ENCODE results near the gene IRX6.

The IRX6 gene
- total RNA-seq: 0 reads per million in 2 donors

DNA sequence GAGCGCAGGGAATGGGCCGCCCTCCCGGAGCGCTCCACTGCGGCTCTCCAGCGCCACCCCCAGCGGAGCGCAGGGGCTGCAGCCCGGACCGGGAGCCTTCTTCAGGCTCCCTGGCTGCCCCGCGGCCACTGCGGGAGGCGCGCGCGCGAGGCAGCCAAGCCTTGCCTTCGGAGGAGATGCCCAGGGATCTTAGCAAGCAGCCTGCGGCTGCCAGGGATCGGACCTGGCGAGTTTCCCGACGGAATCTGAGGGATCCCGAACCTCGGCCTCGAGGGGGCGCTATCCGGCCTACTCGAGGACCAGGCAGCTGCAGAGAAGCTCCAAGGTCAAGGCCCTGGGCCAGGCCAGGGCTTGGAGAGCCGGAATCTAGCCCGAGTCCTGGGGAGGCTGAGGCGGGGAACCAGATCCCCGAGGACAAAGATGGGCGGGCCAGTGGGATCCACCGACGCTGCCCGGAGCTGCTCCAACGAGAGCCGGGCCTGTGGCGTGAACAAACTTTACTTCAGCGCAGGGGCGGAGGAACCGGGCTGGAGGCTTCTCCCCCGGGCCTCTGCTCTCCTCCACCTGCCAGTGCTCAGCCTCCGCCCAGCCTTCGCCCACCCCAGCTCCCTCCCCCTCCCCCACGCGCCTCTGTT is at the start of gene IRX6:
IRX6 (plus strand) TSS at position 567 of the 635 bp plus-strand sequence. CDS start 889 bp downstream, outside the sequence.
- DNase-seq: no peak

DNA sequence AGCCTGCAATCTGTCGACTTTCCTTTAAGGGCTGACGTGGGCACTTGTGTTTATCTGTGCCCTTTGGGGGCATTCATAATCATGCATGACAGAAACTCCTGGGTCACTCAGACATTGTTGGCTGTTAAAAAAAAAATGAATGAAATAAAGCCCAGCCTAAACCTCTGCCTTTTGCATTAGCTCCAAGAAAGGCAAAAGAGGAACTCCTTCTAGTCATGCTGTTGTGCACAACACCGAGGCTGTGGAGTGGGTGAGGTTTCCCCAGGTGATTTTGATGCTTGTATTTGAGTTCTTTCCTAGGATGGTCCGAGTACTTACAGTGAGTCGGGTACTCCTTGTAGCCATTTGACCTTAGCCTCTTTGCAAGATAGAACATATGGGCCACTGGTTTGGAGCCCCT is 49.6 kb upstream of the IRX6 start:
- no peak for DNase-seq

DNA sequence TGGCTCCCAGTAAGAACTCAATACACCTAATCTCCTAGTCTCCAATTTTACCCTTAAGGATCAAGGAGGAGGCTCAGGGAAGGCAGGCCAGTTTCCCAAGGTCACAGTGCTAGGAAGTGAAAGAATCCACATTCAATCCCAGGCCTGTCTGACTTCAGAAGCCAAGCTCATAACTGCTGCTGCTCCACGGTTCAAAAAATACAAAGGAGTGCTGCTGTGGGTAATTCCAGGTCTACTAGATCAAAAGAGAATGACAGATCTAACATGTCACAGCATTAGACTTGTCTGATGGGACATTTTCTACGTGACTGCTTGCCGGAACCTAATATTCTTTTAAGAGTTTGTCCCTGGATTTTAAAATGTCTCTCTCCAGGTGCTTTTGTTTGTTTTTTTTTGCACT is 48.8 kb upstream of the IRX6 start:
- no peak for DNase-seq

DNA sequence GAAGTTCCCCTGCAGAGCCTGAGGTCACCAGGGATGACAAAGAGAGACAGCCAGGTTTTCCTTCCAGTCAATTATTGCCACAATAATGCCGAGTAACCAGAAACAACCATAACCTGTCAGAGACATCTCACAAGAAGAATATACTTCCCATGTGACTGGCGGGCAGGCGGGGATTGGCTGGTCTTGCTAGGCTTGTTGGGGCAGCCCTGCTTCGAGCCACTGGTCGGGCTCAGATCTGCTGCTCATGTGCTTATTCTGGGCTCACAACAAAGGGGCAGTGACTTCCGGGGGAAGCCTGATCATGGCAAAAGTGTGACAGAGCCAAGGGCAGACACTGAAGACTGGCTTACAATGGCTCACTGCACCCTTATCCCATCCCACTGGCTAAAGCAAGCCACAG is 48.1 kb upstream of the IRX6 start:
- DNase-seq: no peak

DNA sequence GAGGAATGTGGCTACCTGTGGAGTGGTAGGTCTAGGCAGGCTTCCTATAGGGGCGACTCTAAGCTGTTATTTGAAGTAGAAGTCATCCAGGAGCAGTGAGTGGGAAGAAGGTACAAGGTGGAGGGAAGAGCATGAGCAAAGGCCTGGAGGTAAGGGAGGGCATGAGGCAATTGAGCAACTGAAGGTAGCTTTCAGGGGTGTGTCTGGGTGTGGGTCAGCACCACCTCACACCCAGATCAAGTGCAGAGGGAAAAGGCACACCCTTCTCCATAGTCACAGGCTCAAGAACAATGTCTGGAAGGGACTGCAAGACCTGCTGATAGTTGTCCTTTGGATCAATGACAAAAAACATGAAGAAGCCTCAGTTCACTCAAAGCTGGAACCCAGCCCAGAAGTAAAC is 46.5 kb upstream of the IRX6 start:
- DNase-seq: no peak

DNA sequence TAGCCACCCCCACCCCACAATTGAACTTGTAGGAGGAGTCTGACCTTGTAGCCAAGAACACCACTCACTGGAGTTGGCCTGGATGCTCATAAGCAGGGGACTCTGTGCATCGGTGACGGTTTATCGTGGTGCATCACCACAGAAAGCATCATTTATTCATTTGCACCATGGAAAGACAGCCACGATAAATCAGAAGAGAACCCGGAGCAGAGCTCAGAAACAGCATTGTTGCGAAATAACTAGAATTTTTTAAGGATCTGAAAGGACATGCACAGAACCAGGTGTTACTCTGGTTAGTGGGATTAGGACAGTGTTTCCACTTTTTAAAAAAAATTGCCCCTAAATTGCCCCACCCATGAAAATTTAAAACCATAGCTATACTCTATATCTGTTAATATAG is 44.4 kb upstream of the IRX6 start:
- DNase-seq: no peak

DNA sequence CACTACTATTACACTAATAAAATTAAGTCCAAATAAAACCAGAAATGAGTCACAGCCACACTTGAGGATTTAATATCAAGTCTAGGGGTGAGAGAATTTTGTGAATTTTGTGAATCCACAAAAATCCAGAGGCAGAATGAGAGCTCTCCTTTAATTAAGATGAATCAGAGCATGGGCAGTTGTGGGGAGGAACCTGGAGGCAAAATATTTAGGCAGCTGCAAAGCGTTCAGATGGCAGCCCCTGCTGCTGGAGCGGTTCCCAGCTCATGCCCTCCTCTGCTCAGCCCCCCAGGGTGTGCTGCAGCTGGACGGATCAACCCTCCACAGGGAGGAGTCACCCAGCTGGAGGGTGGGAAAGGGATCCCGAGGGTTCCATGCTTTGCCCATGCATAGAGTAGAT is 43.4 kb upstream of the IRX6 start:
- DNase-seq: no peak

DNA sequence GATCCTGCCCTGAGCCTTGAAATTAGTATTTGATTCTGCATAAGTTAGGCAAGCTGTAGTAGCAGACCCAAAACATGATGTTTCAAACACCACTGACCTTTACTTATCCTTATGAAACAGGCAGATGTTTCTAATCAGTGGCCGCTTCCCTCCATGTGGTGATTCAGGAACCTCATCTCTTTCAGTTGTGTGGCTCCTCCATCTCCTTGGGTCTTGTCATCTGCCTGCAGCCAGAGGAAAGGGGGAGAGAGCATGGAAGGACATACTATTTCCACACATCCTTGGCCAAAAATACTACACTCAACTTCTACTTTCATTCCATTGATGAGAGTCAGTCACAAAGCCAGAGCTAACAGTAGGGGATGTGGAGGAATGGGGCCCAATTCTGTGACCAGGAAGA is 41.6 kb upstream of the IRX6 start:
- no peak for DNase-seq

DNA sequence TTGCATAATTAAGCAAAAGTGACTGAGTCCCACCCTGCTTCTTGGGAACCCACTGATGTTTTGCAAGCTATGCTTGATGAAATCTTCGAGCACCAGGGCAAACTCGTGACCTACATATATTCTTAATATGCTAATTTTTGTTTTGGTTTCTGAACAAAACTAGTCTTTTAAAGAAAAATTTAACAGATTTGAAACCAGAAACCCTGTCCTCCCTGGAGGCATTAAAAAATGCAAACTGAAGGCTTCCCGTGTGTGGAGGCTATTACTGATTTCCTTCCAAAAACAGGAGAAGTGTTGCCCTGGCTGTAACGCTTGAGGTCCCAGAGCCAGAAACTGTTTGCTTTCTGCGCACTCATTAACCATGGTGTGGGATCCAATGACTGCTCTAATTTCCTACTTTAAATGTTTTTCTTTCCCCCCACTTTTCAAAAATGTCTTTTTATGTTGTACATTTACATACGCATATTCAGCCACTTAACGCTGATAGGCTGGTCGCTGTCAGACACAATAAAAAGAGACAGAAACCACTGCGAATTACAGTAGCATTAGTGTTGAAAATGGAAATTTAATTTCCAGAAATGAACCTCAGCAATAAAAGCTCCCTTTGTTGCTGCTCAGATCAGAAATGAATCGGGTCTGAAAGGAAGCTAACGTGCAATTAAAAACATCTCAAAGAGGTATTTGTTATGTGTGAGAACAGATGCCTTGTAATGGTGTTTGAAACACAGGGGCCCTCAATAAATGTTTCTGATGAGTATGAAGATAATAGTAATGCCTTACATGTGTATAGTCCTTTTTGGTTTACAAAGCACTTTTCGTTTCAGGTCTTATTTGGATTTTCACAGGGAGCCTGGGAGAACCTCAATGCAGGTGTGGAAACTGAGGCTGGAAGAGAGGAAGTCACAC is 39.9 kb upstream of the IRX6 start:
- no peak for DNase-seq

DNA sequence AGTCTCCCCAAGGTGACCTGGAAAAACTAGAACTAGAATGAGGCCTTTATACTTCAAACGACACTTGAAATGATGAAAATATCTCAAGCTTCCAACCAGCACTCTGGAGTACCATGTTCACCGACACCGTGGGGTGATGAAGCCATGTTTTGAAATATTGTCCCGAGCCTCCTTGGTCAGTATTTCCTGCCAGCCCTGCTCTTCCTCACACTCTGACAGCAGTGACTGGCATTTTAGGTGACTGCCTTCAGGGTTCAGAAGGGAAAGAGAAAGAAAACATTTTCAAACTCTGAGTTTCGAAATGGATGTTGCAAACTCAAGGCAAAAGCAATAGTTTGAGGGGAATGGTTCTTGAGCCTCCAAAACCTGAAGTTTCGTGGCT is 39.3 kb upstream of the IRX6 start:
- DNase-seq: no peak

DNA sequence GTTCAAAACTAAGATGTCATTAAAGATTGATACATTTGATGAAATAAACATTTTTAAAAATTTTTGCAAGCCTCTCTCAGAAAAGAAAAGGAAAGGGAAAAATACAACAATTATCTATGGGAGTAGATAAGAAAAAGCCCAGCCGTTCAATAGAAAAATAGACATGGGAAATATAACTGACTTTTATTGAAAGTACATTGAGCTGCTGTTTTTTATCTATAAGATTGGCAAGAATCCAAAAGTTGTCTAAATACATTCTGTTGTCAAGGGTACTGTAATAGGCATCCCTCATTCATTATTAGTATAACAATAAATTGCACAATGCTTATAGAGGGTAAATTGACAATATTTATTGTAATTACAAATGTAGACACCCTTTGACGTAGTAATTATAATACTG is 38.4 kb upstream of the IRX6 start:
- no peak for DNase-seq

DNA sequence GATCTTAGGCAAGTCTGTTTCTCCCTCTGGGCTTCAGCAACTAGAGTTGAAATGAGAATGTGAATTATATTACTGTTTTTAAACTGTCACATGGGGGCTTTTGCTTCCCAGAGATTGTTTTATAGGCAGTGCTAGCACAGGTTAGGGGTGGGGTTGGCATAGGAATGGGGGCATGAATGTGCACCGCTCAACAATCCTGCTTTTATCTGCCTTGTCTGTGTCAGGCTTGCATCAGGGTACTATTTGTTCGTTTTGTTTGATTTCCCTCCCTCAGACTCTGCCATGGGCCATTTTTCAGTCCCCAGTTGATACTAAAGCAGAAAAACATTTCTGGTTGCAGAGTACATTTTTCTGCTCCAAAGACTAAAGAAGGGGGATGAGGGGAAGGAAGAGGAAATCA is 34.6 kb upstream of the IRX6 start:
- no peak for DNase-seq

DNA sequence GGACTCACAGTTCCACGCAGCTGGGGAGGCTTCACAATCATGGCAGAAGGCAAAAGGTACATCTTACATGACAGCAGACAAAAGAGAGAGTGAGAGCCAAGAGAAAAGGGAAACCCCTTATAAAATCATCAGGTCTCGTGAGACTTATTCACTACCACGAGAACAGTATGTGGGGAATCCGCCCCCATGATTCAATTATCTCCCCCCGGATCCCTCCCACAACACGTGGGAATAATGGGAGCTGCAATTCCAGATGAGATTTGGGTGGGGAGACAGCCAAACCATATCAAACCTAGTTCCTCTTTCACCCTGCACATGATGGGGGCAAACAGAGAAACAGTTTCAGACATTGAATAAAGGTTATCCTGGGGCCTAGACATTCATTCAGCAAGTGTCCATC is 32.2 kb upstream of the IRX6 start:
- no peak for DNase-seq

DNA sequence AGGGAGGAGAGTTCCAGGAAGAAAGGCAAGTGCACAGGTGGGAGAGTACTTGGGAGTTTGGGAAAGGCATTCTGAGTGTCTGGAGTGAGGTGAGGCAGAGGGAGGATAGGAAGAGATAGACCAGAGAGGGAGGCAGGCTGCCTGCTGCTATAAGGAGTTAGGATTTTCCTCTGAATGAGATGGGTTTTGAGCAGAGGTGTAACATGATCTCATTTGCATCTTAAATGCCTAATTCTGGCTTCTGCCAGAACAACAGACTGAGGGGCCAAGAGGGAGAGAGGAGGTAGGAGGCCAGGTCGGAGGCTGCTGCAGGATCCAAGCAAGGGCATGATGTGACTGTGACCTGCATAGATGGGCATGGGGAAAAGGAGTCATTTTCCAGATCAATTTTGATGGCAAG is 31.5 kb upstream of the IRX6 start:
- DNase-seq: no peak

DNA sequence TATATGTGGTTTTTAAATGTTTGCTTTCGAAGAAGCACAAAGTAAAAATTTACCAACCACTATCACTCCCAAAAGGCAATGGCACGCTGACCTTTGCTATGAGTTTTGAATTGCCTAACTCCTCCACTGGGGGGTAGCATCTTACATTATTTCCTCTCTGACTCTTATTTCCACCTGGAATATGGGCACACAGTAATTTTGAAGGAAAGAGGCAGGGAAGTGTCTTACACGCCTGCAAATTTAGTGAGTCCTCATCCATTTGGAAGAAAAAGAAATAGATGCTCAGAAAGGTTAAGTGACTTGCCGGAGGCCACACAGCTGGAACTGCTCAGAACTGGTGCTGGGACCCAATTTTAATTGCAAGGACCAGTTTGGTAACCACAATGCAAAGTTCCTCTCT is 29.9 kb upstream of the IRX6 start:
- DNase-seq: no peak

DNA sequence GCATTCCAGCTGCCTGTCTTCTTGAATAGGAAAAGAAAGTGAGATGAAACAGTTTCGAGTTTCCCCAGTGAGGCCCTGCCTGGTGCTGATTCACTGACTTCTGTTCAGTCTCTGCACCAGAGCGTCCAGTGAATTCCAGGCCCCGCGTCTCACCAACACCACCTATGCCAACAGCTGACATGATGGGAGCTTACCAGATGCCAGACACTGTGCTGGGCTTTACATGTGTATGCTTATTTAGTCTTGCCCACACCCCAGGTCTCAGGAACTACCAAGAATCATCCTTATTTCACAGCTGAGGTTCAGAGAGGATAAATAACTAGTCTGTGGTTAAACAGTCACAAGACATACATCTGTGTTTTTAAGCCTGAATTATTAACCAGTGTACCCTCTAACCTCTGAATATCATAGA is 29.1 kb upstream of the IRX6 start:
- no peak for DNase-seq

DNA sequence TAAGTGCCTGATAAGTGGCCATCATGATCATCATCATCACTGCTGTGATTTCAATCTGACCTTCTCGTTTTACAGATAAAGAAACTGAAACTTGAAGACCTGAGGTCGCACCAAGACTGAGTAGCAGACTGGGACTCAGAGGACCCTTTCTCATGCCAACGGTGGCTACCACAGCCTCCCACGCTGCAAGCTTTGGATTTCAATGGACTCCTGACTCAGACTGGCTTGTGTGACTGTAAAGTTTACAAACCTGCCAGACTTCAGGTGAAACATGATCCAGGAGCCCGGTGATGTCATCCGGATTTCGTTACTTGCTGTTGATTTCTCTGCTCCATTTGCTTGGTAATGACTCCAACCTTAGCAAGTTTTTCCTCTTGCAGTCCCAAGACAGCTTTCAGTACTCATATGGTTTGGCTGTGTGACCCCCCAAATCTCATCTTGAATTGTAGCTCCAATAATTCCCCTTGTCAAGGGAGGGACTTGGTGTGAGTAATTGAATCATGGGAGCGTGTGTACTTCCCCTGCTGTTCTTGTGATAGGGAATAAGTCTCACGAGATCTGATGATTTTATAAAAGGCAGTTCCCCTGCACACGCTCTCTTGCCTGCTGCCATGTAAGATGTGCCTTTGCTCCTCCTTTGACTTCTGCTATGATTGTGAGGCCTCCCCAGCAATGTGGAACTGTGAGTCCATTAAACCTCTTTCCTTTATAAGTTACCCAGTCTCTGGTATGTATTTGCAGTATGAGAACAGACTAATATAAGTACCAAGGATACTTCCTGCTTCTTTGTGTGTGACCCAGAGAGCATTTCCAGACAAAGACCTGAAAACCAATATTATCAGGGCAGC is 26.7 kb upstream of the IRX6 start:
- DNase-seq: no peak

DNA sequence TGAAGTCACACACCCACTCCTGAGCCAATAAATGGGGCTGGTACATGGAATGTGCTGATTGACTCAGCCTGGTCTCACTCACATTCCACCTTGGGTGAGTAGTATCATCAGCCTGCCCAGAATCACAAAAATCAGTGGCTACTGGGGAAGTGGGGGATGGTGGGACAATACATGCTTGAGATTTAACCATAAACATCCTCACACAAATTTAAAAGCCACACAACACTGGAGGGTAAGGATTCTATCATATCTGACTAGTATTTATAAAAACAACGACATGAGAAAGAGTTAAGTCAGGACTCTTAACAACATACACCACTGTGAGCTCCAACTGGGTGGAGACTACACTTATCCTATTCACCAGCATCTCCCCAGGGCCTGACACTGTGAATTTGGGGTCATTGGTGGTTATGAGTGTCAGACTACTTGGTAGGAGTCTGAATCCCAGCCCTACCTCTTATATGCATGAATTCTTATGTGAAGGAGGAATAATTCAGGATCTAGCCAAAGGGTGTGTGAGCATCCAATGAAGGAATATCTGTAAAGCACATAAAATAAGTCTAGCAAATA is 26.0 kb upstream of the IRX6 start:
- no peak for DNase-seq

DNA sequence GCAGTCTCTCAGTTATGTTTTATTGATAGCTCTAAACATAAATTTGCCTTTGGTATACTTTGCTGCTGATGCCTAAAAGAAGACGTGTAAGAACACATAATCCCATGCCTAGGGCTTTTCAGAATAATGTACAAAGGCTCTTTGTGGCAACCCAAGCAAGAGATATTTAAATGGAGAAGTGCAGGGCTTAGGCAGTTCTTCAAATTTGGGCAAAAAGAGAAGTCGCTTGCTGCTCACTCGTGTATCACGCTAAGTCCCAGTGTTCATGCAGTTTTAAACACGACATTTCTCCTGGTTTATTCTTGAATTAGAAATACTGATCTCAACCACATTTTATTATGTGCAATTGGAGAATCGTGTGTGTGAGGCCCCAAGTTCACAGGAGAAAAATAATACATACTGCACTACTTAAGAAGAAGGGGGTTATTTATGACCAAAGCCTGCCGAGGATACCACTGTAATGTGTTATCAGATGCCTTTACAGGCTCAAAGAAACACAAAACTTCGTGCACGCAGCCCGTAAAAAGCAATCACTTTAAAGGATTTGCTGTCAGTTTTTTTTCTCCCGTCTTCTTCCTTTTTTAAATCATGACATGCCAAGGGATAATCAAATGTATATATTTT is 22.5 kb upstream of the IRX6 start:
- no peak for DNase-seq

DNA sequence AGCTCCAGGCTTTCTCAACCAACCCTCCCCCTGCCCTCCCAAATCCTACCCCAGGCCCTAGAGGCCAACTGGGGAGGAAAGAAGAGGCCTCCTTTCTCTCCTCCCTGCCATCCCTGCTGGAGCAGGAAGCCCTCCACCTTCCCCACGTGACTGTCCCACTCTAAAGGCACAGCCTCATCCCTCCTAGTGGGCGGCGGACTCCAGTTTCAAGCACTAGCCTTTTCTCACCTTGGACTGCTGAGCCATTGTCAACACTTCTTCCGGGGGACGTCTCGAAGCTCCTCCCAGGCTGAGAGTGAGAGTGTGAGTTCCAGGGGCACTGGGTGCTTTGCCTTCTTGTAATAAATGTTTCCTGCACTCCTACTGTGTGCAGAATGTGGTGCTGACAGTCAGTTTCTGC is 21.4 kb upstream of the IRX6 start:
- no peak for DNase-seq

DNA sequence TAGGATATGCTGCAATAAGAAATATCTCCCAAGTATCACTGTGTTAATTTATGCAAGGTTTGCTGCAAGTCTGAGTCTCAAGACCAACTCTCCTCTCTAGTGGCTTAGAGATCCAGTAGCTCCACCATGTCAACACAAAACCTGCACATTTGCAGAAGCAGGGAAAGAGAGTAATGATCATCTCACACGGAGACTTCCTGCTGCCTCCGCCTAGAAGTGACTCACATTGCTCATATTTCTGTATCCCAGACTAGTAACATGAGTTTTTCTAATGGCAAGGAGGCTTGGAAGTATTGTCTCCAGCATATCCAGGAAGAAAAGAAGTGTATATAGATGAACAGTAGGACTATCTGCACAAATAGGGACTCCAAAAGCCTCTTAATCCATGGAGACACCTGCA is 15.0 kb upstream of the IRX6 start:
- DNase-seq: no peak

DNA sequence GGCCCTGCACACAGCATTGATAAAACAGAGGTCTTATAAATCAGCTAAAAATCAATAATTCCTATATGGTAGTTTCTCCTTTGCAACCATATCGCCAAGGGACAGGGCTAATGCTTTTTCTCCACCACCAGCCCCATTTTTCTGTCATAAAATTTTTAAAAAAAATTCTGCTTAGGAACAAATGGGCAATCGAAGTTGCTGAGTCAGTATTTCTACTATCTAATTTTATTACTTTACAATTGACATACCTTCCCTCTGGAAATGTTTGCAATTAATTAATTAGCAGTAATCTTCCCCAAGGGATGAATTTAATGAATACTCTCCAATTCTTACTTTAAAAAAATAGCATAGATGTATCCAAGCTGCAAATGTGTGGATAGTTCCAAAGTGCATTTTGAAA is 1.7 kb upstream of the IRX6 start:
- no peak for DNase-seq

Measured in T-helper 2 cell (primary cell).